ENCODE results near the gene PTPRU. TPM values are rescaled to one million over a fixed set of nuclear protein-coding genes. Genes with fewer than 3 reads are reported as not detected.
"Not testable (repeated sequence)": the region's sequence is repeated elsewhere in the genome, so short reads cannot be mapped to it uniquely, and the experiment has no call there.

The PTPRU gene
- total RNA-seq, 1 donor from 2014 or later = 0.24 TPM

- no peak for ATAC-seq (ENCODE audit: low read depth)
- no peaks in the 10 kb centered on the region for H3K9me3 Mint-ChIP-seq
- POLR2A ChIA-PET = no interaction called here
- intact Hi-C loops (cut with micrococcal nuclease) = no loop called here
- H3K36me3 Mint-ChIP-seq (ENCODE audit: low read depth) = no peaks in the 10 kb centered on the region
- CTCF ChIA-PET = no interaction called here
- TF ChIP-seq, protein P1, sequence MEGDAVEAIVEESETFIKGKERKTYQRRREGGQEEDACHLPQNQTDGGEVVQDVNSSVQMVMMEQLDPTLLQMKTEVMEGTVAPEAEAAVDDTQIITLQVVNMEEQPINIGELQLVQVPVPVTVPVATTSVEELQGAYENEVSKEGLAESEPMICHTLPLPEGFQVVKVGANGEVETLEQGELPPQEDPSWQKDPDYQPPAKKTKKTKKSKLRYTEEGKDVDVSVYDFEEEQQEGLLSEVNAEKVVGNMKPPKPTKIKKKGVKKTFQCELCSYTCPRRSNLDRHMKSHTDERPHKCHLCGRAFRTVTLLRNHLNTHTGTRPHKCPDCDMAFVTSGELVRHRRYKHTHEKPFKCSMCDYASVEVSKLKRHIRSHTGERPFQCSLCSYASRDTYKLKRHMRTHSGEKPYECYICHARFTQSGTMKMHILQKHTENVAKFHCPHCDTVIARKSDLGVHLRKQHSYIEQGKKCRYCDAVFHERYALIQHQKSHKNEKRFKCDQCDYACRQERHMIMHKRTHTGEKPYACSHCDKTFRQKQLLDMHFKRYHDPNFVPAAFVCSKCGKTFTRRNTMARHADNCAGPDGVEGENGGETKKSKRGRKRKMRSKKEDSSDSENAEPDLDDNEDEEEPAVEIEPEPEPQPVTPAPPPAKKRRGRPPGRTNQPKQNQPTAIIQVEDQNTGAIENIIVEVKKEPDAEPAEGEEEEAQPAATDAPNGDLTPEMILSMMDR (IDR thresholded peaks at IDR 0.05) = no peak
- H3K4me3 Mint-ChIP-seq = no peak overlapping the region
- H3K27ac Mint-ChIP-seq = no peak overlapping the region
- no peak for DNase-seq
- no peaks in the 10 kb centered on the region for H3K27me3 Mint-ChIP-seq
- peaks cover 1% of the 10 kb centered on the region for H3K4me1 Mint-ChIP-seq
Observed at GRCh38 chr1:29291756-29292155, 55.4 kb downstream of the PTPRU start.

- DNase-seq = no peak
- H3K36me3 Mint-ChIP-seq (ENCODE audit: low read depth) = no peaks in the 10 kb centered on the region
- intact Hi-C loops (cut with micrococcal nuclease) = no loop called here
- ChIA-PET POLR2A (no interaction called here), CTCF (no interaction called here)
- H3K9me3 Mint-ChIP-seq = no peaks in the 10 kb centered on the region
- TF ChIP-seq, protein P1 (IDR thresholded peaks at IDR 0.05) = no peak
- no peak overlapping the region for H3K4me3 Mint-ChIP-seq
- ATAC-seq (ENCODE audit: low read depth) = no peak
- H3K4me1 Mint-ChIP-seq = no peaks in the 10 kb centered on the region
- H3K27ac Mint-ChIP-seq = no peak overlapping the region
- H3K27me3 Mint-ChIP-seq = peaks cover under 1% of the 10 kb centered on the region
Observed at GRCh38 chr1:29292344-29292743, 56.0 kb downstream of the PTPRU start.

DNA sequence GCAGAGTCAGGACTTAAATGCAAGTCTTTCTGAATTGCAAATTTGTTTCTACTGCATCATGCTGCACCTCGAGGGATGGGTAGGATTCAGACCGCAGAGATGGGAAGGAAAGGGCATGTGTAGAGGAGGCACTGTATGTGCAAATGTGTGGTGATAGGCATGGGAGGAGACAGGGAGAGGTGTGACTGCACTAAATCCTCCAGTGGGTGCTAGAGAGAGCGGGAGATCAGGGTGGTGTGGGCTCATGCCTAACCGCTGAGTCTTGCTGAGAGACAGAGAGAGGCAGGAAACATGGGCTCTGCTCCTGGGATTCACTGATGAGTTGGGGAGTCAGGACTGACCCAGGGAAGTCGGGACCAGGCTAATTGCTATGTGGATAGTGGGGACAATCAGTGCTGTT, 61.1 kb downstream of the PTPRU start:
- DNase-seq (no peak), ATAC-seq (ENCODE audit: low read depth) (no peak)
- CTCF ChIA-PET = no interaction called here
- Mint-ChIP-seq H3K4me3 (no peak overlapping the region), H3K4me1 (no peaks in the 10 kb centered on the region), H3K27me3 (peaks cover 17% of the 10 kb centered on the region), H3K9me3 (peaks cover 2% of the 10 kb centered on the region), H3K36me3 (ENCODE audit: low read depth) (no peaks in the 10 kb centered on the region), H3K27ac (no peak overlapping the region)
- TF ChIP-seq, protein P1 (IDR thresholded peaks at IDR 0.05) = no peak
- POLR2A ChIA-PET = no interaction called here
- intact Hi-C loops (cut with micrococcal nuclease) = no loop called here

GRCh38 chr1:29298246-29298645, 61.9 kb downstream of the PTPRU start:
- CTCF ChIA-PET = no interaction called here
- POLR2A ChIA-PET = no interaction called here
- Mint-ChIP-seq H3K36me3 (ENCODE audit: low read depth) (no peaks in the 10 kb centered on the region), H3K9me3 (peaks cover 2% of the 10 kb centered on the region), H3K4me3 (no peak overlapping the region), H3K4me1 (no peaks in the 10 kb centered on the region), H3K27ac (no peak overlapping the region), H3K27me3 (peaks cover 17% of the 10 kb centered on the region)
- TF ChIP-seq, protein P1 (IDR thresholded peaks at IDR 0.05) = no peak
- DNase-seq (no peak), ATAC-seq (ENCODE audit: low read depth) (no peak)
- intact Hi-C loops (cut with micrococcal nuclease) = no loop called here

- ATAC-seq (ENCODE audit: low read depth) (no peak), DNase-seq (no peak)
- Mint-ChIP-seq H3K9me3 (peaks cover 2% of the 10 kb centered on the region), H3K4me1 (no peaks in the 10 kb centered on the region), H3K36me3 (ENCODE audit: low read depth) (no peaks in the 10 kb centered on the region), H3K4me3 (no peak overlapping the region), H3K27ac (no peak overlapping the region), H3K27me3 (peaks cover 17% of the 10 kb centered on the region)
- ChIA-PET CTCF (no interaction called here), POLR2A (no interaction called here)
- TF ChIP-seq, protein P1 (IDR thresholded peaks at IDR 0.05) = no peak
- intact Hi-C loops (cut with micrococcal nuclease) = no loop called here
Observed at GRCh38 chr1:29299446-29299845, 63.1 kb downstream of the PTPRU start.

GRCh38 chr1:29301732-29302131, 65.4 kb downstream of the PTPRU start:
- POLR2A ChIA-PET; H3K4me1 Mint-ChIP-seq; H3K27ac Mint-ChIP-seq; H3K36me3 Mint-ChIP-seq (ENCODE audit: low read depth); H3K4me3 Mint-ChIP-seq; H3K9me3 Mint-ChIP-seq; intact Hi-C loops (cut with micrococcal nuclease); DNase-seq; ATAC-seq (ENCODE audit: low read depth); CTCF ChIA-PET: not testable (repeated sequence)
- H3K27me3 Mint-ChIP-seq = peaks cover 17% of the 10 kb centered on the region

All from activated B cell treated with CpG ODN at 0.5 μM for 24 hours (primary cell).